Stimulated activated CD4-positive, alpha-beta T cell treated with anti-CD3 and anti-CD28 coated beads, TNF-alpha, amount 100 ng/mL, for 4 hours (primary cell): ENCODE results near the gene ITM2C.

Source experiments
- DNase-seq, 3 experiments: peaks; one replicate each; pipeline ENCODE4 v3.0.0-alpha.2; 2020; ENCODE audit warnings: low read depth in 3 of 3

ITM2C gene

GRCh38 chr2:230925879-230926765, 61.4 kb downstream of the ITM2C start:
- DNase-seq = no peak

DNA sequence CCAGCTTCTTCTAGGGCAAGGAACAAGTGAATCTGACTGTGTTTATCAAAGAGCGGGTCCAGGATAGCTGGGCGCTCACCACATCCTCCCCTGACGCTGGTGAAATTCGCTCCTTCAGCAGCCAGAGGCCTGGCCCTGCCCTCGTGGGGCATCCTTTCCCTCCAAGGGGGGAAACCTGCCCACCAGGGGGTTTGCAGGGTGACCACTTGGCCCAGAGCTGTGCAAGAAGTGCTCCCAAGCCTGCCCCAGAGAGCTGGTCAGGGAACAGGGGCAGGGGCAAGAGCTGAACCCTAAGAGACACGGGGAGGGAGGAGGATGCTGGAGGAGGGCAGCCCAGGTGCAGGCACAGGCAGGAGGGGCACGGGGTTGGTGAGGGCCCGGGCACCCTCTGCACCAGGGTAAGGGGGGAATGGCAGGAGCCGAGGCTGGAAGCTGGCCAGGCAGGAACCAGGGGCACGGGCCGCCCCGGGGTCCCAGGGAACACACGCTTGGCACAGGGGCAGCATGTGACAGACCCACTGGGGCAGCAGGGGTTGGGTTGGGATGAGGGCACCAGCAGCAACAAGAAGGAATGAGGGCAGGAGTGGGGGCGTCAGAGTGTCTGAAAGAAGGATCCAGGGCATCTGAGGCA, 63.1 kb downstream of the ITM2C start:
- DNase-seq = no peak
